ENCODE results near the gene SLC39A8.

Gene SLC39A8

GRCh38 chr4:102230194-102230593 lies 115.1 kb downstream of the SLC39A8 start:
- no peak for DNase-seq (ENCODE audit: low read depth)

GRCh38 chr4:102227388-102227787 lies 117.9 kb downstream of the SLC39A8 start:
- no peak for DNase-seq (ENCODE audit: low read depth)

GRCh38 chr4:102223461-102223860 lies 121.8 kb downstream of the SLC39A8 start:
- DNase-seq (ENCODE audit: low read depth) = no peak

DNA sequence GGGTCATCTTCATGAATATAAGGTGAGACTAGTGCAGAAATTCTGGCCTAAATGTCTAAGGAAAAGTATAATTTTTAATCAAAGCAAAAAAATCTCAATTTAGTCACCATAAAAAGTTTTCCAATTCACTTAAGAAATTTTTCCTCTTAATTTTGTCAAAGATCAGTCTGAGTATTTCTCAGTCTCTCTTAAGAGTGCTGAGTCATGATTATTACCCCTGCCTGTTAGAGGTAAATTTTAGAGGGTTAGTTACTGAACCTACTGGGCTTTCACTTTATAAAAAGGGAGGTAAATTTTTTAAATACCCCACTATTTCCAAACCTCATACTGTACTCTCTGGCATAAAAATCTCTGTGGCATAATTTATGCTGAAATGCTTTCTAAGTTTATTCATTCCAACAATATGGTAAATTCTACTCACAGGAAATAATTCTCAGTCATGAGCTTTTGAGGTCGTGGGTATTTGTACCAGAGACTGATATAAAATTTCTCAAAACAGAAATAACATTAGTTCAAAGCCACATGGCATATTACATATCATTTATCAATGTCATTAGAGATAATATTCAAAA lies 122.4 kb downstream of the SLC39A8 start:
- DNase-seq (ENCODE audit: low read depth) = no peak

DNA sequence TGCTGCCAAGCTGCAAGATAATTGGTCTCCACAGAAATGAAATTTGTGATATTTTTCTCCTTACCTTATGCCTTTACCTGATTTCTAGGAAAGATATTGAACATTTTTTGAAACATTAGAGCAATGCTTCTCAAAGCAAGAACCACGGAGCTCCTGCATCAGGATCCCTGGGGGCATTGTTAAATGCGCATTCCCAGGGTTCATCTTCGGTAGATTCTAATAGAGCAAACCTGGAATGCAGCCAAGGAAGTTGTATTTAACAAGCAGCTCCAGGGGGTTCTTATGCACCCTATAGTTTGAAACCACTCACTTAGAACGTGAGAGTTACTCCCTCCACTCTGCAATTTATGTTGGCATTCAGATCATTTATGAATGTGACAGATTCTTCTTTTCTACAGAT lies 126.2 kb downstream of the SLC39A8 start:
- no peak for DNase-seq (ENCODE audit: low read depth)

GRCh38 chr4:102218656-102219055 lies 126.6 kb downstream of the SLC39A8 start:
- no peak for DNase-seq (ENCODE audit: low read depth)

- no peak for DNase-seq (ENCODE audit: low read depth)
Observed at GRCh38 chr4:102217775-102218355, 127.4 kb downstream of the SLC39A8 start.

DNA sequence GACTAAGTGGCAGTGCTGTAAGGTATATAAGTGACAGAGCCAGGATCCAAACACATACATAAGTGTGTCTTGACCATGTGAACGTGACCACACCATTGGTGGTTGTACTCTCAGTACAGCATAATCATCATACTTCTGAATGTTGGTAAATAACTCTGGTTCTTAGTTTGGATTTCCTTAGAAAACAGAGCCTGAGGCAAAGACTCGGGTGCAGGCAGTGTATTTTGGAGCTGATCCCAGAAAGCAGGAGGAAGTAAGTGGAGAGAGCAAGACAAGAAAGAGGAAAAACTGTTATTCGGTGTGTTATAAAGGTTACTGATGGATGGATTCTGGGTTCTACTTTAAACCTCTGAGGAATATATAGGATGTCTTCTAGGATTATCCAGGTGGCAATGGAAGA lies 127.9 kb downstream of the SLC39A8 start:
- no peak for DNase-seq (ENCODE audit: low read depth)

DNA sequence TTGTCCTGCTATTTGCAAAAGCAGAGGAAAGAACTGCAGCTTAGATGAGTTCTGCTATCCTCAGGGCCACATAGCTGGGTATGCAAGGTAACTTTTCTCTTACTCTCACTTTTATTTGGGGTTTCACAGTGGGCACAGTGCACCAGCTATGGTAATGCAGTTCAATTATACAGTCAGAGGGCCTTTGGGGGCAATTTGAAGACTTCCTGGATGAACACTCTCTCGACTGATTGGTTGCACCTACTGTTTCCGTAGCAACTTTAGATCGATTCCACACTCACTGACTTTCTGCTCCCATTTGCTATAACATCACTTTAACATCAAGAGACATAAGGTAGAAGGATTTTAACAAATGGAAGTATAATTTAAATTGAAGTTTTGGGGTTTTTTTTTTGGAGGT lies 128.6 kb downstream of the SLC39A8 start:
- no peak for DNase-seq (ENCODE audit: low read depth)

DNA sequence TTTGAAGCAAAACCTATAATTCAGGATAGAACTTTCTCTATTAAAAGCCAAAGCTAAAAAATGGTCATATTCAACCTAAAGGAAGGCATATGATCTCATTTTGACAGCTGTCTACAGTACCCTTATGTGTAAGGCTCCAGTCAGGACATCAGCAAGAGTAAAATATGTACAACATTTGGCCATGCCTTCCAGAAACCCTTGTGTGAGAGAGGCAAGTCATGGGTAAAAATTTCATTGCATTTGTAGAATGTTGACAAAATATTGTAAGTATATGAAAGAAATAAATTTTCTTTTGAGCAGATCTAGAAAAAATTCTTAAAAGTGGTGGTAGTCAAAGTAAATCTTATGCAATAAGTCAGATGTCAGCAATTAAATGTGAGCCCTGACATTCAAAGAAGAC lies 132.3 kb downstream of the SLC39A8 start:
- no peak for DNase-seq (ENCODE audit: low read depth)

Measured in stimulated activated CD8-positive, alpha-beta memory T cell treated with anti-CD3 and anti-CD28 coated beads, Interleukin-12 subunit alpha, Interleukin-12 subunit beta, amount 100 ng/mL, for 4 hours (primary cell).